ENCODE data around the gene CD200.

The CD200 gene

DNA sequence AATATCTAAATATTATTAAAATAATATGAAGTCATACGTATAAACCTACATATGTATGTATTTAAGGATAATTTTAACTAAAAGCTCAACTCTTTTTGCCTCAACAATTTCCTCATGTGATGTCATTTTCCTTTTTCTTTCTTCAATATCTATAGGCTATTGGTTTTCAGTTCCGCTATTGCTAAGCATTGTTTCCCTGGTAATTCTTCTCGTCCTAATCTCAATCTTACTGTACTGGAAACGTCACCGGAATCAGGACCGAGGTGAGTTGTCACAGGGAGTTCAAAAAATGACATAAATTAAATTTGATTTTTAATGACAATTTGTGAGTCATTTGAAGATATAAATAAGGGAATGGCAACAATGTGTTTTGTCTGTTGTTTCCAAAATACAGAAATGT is 16.6 kb downstream of the CD200 start:
- DNase-seq (ENCODE audit: low spot score): no peak
- in situ Hi-C loops (cut with MboI; ENCODE audit: low pct_unique_long_range_greater_than_20kb, low sequenced_read_pairs, unreplicated experiment): no loop called here
- TF ChIP-seq, protein P1, sequence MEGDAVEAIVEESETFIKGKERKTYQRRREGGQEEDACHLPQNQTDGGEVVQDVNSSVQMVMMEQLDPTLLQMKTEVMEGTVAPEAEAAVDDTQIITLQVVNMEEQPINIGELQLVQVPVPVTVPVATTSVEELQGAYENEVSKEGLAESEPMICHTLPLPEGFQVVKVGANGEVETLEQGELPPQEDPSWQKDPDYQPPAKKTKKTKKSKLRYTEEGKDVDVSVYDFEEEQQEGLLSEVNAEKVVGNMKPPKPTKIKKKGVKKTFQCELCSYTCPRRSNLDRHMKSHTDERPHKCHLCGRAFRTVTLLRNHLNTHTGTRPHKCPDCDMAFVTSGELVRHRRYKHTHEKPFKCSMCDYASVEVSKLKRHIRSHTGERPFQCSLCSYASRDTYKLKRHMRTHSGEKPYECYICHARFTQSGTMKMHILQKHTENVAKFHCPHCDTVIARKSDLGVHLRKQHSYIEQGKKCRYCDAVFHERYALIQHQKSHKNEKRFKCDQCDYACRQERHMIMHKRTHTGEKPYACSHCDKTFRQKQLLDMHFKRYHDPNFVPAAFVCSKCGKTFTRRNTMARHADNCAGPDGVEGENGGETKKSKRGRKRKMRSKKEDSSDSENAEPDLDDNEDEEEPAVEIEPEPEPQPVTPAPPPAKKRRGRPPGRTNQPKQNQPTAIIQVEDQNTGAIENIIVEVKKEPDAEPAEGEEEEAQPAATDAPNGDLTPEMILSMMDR (IDR thresholded peaks at IDR 0.05; ENCODE audit: extremely low read depth, insufficient read depth, missing control alignments): no peak

DNA sequence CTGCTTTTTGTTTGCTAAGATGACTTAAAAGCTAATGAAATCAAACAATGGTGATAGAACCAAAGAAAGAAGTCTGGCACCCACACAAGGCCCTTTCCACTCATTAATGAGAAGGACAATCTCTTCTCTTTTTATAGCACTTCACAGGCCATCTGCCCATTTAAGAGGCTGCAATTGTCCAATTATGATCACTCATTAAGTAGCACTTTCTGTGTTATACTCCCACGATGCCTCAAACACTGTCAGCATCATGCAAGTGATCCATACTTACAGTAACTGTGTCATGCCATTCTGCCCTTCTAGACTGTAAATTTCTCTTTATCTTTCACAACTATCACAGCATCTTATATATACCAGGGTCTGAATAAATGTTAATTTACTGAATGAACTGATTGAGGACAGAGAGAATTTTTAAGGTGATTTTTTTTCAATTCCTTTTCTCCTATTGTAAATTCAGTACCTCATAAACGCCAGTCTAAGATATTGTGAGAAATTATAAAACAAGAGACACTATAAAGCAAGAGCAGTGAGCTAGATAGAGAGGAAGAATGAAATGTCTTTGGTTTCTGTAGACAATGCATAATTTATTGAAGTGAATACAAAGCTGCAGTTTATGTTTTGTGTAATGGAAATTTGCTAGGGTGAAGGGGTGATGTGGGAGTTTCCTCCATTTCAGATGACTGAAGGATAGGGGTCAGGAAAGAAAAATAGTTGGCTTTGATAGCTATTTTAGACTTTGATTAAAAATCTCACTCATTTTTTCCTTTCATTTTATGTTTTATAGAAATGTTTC is 17.3 kb downstream of the CD200 start:
- in situ Hi-C loops (cut with MboI; ENCODE audit: low pct_unique_long_range_greater_than_20kb, low sequenced_read_pairs, unreplicated experiment): no loop called here

DNA sequence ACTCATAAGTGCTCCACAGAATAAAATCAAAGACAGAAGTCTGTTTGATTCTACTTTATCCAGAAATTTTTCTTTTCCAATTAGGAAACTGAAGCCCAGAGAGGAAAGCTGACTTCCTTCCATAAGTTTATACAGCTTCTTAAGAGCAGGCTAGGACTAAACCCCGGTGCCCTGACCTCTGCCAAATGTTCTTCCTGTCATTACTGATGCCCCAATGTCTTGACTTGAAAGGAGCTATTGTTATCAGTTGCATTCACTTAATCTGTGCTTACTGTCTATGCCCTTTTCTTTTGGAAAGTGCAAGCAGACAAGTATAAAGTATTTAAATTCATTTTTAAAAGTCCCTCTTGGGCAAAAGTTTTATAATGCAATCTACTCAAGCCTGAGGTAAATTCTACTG is 18.1 kb downstream of the CD200 start:
- TF ChIP-seq, protein P1 (IDR thresholded peaks at IDR 0.05; ENCODE audit: extremely low read depth, insufficient read depth, missing control alignments): no peak
- DNase-seq (ENCODE audit: low spot score): no peak
- in situ Hi-C loops (cut with MboI; ENCODE audit: low pct_unique_long_range_greater_than_20kb, low sequenced_read_pairs, unreplicated experiment): no loop called here

More for the DNA sequence above, 17.3 kb downstream of the CD200 start:
- TF ChIP-seq, protein P1 (IDR thresholded peaks at IDR 0.05; ENCODE audit: extremely low read depth, insufficient read depth, missing control alignments): no peak
- DNase-seq (ENCODE audit: low spot score): no peak

DNA sequence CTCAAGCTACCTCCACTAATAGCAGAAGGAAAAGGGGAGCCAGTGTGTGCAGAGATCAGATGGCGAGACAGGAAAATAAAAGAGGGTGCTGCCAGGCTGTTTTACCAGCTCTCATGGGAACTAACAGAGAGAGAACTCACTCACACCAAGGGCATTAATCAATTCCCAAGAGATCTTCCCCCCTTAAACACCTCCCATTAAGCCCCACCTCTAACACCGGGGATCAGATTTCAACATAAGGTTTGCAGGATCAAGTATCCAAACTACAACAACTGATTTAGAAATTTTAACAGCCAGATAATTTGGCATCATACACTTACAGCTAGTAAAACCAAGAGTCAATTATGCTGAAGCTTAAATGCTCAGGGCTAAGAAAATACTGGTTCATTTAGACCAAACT is 18.9 kb downstream of the CD200 start:
- in situ Hi-C loops (cut with MboI; ENCODE audit: low pct_unique_long_range_greater_than_20kb, low sequenced_read_pairs, unreplicated experiment): no loop called here
- no peak for DNase-seq (ENCODE audit: low spot score)
- TF ChIP-seq, protein P1 (IDR thresholded peaks at IDR 0.05; ENCODE audit: extremely low read depth, insufficient read depth, missing control alignments): no peak

DNA sequence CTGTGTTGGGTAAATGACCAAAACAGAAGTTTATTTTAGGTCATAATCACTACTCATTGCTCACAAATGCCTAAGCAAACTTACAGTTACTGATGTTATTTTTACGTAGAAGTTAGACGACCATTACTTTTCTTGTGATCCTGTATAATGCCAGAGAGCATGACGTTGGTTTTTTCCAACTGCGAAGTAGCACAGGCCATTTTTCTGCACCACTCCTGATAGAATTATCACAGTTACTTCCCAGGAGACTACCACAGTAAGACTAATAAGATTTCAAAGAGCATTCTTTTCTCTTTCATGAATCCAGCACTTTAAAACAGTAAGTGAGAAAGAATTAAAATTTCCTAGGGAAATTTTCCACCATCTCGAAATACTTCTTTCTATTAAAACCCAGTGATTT is 19.8 kb downstream of the CD200 start:
- no peak for DNase-seq (ENCODE audit: low spot score)
- in situ Hi-C loops (cut with MboI; ENCODE audit: low pct_unique_long_range_greater_than_20kb, low sequenced_read_pairs, unreplicated experiment): no loop called here
- TF ChIP-seq, protein P1 (IDR thresholded peaks at IDR 0.05; ENCODE audit: extremely low read depth, insufficient read depth, missing control alignments): no peak

DNA sequence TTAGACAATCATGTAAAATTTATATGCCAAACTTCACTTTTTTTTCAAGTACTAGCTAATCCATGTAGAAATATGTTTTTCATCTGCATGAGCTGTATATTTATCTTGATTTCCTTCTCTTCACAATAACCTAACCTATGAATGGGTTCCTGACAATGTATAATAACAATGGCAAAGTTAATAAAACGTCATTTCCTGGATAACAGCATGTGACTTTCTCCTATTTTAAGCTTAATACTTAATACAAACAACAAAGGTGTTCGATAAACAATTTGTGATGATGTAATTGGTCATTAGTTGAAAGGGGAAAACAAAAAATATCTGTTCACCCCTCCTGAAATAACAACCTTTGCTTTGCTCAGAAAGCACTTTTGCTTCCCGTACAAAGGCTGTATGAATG is 20.4 kb downstream of the CD200 start:
- in situ Hi-C loops (cut with MboI; ENCODE audit: low pct_unique_long_range_greater_than_20kb, low sequenced_read_pairs, unreplicated experiment): no loop called here
- TF ChIP-seq, protein P1 (IDR thresholded peaks at IDR 0.05; ENCODE audit: extremely low read depth, insufficient read depth, missing control alignments): no peak
- DNase-seq (ENCODE audit: low spot score): no peak
